KOPT-K1 (cell line): ENCODE measurements around the gene MT1E.
"Not testable (repeated sequence)": the region's sequence is repeated elsewhere in the genome, so short reads cannot be mapped to it uniquely, and the experiment has no call there.

Experiments
- H3K27ac ChIP-seq: fragments of 200-600 bp; sonication (generic); 2 replicates; pipeline ENCODE4 v1.5.1; 2016; ENCODE audit warnings: antibody characterized with exemption, mild to moderate bottlenecking, low read depth, low read length; ENCODE audit not compliant: poor library complexity, severe bottlenecking
- H3K36me3 ChIP-seq: fragments of 200-600 bp; sonication (generic); 2 replicates; pipeline ENCODE4 v1.5.1; 2017; ENCODE audit warnings: antibody characterized with exemption, mild to moderate bottlenecking, low read length, moderate library complexity; ENCODE audit not compliant: insufficient read depth
- H3K9me3 ChIP-seq: fragments of 200-600 bp; sonication (generic); 2 replicates; pipeline ENCODE4 v1.5.1; 2017; ENCODE audit warnings: antibody characterized with exemption, low read length, mild to moderate bottlenecking; ENCODE audit not compliant: insufficient read depth, poor library complexity, severe bottlenecking

The MT1E gene

GRCh38 chr16:56665286-56666261, 40.0 kb downstream of the MT1E start:
- H3K27ac ChIP-seq, H3K9me3 ChIP-seq, H3K36me3 ChIP-seq: not testable (repeated sequence)

DNA sequence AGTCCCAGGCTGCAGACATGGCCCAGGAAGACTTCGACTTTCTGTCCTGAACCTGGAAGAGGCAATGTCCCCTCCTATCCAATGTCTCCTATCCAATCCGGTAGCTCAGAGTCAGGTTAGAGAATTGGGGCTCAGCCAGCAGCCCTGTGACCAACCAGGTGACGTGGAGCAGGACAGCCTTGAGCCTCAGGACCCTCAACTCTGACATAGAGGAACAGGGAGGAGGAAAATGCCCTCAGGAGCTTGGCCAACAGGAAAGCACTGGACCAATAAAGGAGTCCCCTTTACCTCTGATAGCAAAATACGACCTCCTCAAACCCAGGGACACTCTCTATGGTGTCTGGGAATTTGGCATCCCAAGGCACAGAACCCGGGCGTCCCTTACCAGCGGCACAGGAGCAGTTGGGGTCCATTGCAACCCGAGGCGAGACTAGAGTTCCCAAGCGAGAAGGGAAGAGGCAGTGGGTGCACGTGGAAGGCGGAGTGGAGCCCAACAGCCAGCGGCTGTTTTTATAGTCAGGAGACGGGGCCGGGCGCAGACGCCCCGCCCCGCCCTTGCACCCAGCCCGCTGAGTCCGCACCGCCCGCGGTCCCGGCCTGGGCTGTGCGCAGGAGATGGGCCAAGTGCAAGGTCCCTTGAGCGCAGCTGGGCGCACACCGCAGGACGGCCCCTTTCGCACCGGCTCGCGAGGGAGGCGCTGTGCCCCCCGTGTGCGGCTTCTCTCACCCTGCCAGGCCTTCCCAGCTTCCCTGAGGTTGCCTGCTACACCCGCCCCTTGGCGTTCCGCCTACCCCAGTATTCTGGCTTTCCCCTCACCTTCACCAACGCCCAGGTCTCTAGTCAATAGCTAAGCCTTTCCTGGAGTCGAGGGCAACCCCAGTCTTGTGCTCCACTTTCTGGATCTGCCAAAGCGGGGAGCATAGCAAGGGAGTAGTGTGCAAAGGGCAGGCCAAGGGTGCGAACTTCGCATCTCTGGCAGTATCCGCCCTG, 42.3 kb downstream of the MT1E start, which contains the start of gene MT1G:
MT1G (minus strand) TSS at position 485 of the 991 bp plus-strand sequence; CDS start at position 413, 72 bp downstream.
- Histone ChIP-seq H3K27ac (no peak within 1 kb of the TSS), H3K36me3 (no peaks in the 10 kb centered on the region), H3K9me3 (no peaks in the 10 kb centered on the region)

DNA sequence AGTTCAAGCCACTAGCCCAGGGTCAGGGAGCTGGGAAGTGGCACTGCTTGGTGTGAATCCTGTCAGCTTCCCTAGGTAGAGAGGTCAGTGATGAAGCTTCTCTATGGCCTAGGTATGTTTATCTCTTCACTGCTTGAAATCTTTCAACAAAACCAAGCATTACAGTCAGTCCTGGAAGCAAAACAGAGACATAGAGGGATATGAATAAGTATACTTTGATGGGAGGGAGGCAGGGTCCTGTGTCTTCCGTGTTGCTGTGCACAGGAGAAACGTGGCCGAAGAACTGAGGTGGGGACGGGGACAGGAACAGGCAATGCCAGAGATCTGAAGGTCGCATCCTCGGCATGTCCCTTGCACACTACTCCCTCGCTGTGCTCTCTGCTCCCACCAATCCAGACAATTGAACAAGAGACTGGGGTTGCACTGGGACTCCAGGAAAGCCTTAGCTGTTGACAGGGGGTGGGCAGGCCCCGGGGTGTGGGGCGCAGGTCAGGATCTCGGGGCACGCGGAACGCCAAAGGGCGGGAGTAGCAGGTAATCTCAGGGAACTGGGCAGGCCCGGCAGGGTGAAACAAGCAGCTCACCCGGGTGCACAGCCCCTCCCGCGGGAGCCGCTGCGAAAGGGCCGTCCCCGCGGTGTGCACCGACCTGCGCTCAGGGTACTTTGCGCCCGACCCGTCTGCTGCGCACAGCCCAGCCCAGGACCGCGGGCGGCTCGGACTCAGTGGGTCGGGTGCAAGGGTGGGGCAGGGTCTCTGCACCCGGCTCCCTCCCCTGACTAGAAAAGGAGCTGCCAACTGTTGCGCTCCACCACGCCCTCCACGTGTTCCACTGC, 43.6 kb downstream of the MT1E start, which contains the start of gene MT1H:
MT1H (plus strand) TSS at position 810 of the 835 bp plus-strand sequence. CDS start 71 bp downstream, outside the sequence.
- no peaks in the 10 kb centered on the region for H3K9me3 ChIP-seq
- no peaks in the 10 kb centered on the region for H3K36me3 ChIP-seq
- no peak within 1 kb of the TSS for H3K27ac ChIP-seq

DNA sequence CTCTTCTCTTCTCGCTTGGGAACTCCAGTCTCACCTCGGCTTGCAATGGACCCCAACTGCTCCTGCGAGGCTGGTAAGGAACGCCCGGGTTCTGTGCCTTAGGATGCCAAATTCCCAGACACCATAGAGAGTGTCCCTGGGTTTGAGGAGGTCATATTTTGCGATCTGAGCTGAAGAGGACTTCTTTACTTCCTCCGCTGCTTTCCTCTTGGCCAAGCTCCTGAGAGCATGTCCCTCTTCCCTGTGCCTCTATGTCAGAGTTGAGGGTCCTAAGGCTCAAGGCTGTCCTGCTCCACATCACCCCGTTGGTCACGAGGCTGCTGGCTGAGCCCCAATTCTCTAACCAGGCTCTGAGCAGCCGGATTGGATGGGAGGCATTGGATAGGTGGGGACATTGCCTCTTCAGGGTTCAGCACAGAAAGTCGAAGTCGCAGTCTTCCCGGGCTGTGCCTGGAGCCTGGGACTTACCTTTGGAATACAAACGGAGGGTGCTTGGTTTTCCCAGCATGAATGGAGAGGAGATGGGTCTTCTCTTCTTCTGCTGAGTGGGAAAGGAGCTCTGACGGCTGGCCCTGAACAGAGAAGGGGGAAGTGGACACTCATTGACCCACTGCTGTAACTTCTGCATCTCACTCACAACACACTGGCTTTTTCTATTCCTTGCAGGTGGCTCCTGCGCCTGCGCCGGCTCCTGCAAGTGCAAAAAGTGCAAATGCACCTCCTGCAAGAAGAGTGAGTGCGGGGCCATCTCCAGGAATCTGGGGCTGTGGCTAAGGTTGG, 44.4 kb downstream of the MT1E start:
- Histone ChIP-seq H3K9me3 (no peaks in the 10 kb centered on the region), H3K27ac (no peak overlapping the region), H3K36me3 (no peaks in the 10 kb centered on the region)

DNA sequence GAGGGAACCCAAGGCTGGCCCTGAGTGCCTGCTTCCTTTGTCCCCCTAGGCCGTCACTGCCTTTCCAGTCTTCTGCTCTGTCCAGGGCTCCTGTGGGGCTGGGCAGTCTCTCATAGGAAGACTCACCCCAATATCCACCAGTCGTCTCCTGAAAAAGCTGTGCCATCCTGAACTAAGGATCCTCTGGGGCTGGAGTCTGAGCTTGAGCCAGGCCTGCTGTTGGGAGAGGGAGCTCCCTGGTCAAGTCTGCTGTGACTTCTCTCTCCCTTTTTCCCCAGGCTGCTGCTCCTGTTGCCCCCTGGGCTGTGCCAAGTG, 45.0 kb downstream of the MT1E start:
- no peak overlapping the region for H3K27ac ChIP-seq
- H3K9me3 ChIP-seq: no peaks in the 10 kb centered on the region
- no peaks in the 10 kb centered on the region for H3K36me3 ChIP-seq

DNA sequence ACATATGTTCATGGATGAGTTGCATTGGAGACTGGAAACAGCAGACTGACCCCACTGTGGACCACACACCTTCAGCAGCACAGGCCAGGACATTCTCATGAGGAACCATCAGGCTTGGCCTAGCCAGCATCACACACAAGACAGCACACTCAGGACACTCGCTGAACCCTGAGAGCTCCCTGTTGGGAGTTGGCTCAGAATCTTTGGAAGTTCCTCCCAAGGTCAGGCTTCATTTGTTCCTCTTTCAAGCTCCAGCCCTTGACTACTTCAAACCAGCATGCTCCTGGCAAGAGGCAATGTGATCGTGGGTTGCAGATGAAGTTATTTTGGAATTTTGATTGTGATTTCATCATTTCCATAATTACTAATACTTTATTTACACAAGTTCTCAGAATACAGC, 46.1 kb downstream of the MT1E start:
- not testable (repeated sequence) for H3K9me3 ChIP-seq, H3K27ac ChIP-seq, H3K36me3 ChIP-seq

DNA sequence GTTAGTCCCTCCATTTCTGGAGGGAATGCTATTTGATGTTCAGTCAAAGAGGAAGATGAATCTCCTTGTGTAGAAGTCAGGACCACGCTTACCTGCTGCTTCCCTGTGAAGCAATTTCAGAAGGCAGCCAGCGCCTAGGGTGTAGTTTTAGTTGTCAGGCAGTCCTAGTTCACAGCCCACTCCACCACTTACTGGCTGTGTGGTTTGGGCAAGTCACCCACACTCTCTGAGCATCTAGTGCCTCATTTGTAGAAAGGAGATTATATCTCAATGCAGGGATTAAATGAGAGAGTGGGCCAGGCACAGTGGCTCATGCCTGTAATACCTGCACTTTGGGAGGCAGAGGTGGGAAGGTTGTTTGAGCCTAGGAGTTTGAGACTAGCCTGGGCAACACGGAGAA, 46.6 kb downstream of the MT1E start:
- H3K27ac ChIP-seq, H3K9me3 ChIP-seq, H3K36me3 ChIP-seq: not testable (repeated sequence)

DNA sequence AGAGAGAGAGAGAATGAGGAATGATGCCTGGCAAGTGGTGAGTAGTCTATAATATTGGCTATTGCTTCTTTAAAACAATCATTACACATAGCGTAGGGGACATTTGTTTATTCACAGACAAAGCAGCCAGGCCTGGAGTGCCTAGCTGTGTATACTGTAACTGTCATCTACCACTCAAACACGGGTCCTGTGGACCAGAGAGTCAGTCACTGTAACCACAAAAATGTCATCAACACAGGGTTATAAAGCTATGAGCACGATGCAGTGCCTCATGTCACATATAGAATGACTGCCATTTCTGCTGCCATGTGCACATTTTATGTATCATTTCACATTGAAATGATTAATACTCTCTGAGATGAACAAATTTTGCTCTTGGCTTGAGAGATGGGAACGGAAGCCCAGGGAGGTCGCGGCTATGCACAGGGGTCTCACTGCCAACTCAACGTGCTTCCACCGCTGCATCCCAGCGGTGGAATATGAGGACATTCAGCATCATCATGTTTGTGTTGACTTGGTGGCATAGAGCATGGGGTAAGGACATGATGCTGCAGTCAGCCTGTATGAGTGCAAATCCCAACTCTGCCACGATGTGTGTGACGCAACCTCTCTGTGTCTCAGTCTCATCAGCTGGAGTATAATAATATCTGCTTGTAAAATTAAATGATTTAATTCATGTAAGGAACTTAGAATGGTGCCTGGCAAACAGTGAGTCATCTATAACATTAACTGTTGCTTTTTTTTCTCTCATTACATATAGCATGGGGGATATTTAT, 47.4 kb downstream of the MT1E start:
- no peak overlapping the region for H3K27ac ChIP-seq
- no peaks in the 10 kb centered on the region for H3K9me3 ChIP-seq
- H3K36me3 ChIP-seq: no peaks in the 10 kb centered on the region

DNA sequence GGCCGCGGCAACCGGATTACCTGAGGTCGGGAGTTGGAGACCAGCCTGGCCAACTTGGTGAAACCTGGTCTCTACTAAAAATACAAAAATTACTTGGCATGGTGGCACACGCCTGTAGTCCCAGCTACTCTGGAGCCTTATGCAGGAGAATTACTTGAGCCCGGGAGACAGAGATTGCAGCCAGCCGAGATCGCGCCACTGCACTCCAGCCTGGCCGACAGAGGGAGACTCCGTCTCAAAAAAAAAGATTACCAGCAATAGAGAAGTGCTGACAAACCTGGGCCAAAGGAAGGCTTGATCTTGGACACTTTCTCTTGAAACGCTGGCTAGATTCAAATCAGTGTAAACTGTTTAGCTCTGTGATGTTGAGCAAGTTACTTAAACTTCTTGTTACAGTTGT, 48.3 kb downstream of the MT1E start:
- H3K27ac ChIP-seq: no peak overlapping the region
- no peaks in the 10 kb centered on the region for H3K36me3 ChIP-seq
- no peaks in the 10 kb centered on the region for H3K9me3 ChIP-seq

DNA sequence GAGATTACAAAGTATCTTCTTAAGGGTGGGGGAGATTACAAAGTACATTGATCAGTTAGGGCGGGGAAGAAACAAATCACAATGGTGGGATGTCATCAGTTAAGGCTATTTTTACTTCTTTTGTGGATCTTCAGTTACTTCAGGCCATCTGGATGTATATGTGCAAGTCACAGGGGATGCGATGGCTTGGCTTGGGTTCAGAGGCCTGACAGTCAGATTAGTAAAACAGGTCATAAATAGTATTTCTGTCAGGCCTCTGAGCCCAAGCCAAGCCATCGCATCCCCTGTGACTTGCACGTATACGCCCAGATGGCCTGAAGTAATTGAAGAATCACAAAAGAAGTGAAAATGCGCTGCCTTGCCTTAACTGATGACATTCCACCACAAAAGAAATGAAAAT, 49.0 kb downstream of the MT1E start:
- H3K36me3 ChIP-seq, H3K9me3 ChIP-seq, H3K27ac ChIP-seq: not testable (repeated sequence)

- H3K27ac ChIP-seq: no peak overlapping the region
- no peaks in the 10 kb centered on the region for H3K36me3 ChIP-seq
- H3K9me3 ChIP-seq: no peaks in the 10 kb centered on the region
Measured at GRCh38 chr16:56675685-56676210, 50.2 kb downstream of the MT1E start.
